ENCODE data around the gene DLGAP4.

The DLGAP4 gene

DNA sequence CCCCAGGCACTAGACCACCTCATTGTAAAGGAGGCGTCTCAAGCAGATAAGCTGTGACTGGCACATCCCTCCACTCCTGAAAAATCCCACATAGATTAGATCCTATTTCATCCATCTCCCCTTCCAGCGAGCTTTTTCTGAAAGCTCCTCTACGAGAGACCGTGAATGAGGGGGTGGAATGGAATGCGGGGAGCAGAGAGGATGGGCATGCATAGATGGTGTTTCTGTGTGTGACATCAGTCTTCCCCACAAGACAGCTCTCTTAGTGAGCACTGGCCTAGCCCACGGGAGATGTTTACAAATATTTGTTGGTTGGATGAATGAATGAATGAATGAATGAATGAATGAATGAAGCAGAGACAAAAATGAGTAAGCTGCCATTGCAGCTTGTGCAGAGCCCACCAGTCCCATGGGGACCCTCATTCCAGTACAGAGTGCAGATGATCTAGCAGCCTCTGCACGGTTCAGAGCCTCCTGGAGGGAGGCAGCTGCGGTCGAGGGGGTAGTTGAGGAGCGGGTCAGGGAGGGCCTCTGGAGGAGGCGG is 98.4 kb downstream of the DLGAP4 start:
- no peak for DNase-seq (ENCODE audit: low read depth in 2 of 2)

DNA sequence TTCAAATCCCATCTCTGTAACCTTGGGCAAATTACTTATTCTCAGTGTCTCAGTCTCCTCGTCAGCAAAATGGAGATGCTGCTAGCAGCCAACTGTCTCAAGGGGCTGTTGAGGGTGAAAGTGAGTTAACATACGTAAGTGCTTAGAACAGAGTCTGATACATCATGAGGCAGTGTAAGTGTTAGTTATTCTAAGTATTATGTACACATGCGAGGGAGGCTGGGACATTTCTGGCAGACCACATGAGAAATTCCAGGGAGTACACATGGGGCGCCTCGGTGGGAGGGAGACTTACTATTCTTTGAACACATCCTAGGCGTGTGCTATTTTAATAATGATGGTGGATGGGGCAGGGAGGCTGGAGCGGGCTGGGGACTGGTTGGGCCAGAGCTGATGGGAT is 99.1 kb downstream of the DLGAP4 start:
- DNase-seq (ENCODE audit: low read depth in 2 of 2), result no peak

DNA sequence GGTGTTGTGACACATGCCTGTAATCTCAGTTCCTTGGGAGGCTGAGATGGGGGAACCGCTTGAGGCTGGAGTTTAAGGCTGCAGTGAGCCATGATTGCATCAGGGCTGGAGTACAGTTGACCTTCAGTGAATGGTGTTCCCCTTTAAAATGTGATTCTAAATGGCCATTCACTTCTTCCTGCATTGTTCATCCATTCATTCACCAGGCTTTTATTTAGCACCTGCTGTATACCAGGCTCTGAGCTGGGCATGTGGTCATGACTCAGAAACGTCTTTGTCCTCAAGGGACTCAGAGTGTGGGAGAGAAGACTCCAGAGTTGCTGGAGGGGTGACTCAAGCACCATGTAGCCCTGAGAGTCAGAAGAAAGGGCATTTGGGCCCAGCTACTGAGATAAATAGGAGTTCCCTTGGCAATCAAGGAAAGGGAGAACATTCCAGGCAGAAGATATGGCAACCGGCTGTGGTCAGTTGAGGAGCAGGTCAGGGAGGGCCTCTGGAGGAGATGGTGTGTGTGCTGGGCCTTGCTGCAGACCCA is 101.1 kb downstream of the DLGAP4 start:
- DNase-seq (ENCODE audit: low read depth in 2 of 2), result no peak

DNA sequence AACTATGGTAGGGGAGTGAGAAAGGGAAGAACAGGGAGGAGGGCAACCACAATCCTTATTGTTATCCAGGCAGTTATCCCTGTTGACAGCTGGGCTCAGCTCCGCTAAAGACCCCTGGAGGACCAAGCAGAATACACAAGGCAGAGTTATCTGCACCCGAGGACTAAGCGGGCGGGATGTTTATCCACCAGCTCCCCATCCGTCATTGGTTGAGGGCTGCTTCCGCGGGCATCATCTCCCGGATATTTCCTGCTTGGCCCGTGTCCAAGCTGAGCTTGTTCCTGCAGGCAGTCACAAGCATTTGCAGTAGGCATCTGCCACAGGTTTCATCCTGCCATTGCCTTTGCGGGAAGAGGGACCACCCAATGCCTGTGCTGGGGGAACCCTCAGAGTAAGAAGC is 102.1 kb downstream of the DLGAP4 start:
- DNase-seq (ENCODE audit: low read depth in 2 of 2), result no peak

DNA sequence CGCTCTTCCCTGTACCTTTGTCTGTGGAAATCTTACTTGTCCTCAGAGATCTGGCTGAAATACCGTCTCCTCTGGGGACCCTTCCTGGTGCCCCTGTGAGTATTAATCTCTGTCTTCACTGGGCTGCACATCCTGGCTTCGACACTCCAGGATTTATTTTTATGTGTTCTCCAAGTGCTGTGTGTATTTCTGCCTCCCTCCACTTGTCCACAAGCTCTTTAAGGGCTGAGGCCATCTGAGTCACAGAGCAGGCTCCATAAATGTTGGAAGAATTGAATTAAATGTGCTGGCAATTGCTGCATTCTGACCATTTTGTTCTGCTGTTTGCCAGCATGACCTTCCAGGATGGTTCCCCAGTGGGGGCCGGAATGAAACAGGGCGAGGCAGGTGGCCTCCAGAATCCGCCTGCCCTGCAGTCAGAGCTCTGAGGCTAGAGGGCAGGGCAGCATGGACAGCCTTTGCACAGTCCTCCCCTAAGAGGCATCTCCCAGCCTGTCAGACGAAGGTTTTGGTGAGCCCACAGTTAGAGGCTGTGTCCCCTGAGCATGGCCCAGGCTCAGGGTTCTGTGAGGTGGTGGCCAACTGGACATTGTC is 105.8 kb downstream of the DLGAP4 start:
- no peak for DNase-seq (ENCODE audit: low read depth in 2 of 2)

DNA sequence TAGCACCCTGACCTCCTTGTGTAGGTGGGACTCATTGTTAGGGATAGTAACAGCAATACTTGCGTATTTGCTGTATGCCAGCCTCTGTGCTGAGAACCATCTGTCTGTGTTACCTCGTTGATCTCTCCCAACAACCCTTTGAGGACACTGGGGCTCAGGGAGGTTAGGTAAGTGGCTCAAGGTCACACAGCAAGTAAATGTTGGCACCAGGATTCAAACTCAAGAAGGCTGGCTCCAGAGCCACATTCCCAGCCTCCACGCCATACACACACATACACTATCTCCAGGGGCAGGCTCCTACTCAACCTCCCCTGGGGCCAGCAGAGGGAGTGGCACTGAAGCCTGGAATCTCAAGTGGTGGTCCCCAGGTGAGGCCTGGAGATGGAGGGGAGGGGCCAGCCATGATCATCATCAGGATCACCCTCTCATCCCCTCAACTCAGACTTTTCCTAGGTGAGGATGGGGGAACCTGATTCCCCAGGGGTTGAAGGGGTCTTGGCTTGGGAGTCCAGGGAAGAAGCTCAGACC is 109.4 kb downstream of the DLGAP4 start:
- DNase-seq (ENCODE audit: low read depth in 2 of 2), result no peak

DNA sequence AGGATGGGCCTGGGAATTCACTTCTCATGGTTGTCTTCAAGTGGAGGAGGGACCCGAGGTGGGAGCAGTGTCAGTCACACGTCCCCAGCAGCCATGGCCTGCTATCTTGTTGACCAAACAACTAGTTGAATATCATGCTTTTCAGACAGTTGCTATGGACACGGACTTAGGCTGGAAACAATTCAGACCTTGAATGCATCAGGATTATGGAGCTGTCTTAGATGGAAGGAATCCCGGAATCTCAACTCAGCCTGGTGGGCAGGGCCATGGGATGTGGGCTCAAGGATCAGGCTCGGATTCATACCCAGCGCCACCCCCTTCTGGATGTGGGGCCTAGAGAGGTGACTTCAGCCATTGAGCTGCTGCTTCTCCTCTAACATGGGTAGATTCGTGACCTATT is 112.6 kb downstream of the DLGAP4 start:
- no peak for DNase-seq (ENCODE audit: low read depth in 2 of 2)

DNA sequence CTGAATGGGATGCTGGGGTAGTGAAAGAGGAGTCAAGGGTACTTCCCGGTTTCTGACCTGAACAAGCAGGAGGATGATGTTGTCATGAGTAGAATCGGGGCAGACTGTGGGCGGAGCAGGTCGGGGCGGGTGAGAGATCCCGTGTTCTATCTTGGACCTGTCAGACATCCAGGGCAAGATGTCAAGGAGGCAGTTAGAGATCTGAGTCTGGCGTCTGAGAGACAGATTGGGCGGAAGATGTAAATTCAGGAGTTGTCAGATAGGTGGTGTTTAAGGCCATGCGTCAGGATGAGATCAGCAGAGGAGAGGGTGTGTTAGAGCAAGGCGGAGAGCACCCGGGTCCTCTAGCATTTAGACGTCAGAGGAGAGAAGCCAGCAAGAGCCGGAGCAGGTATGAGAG is 115.5 kb downstream of the DLGAP4 start:
- DNase-seq (ENCODE audit: low read depth in 2 of 2), result no peak

DNA sequence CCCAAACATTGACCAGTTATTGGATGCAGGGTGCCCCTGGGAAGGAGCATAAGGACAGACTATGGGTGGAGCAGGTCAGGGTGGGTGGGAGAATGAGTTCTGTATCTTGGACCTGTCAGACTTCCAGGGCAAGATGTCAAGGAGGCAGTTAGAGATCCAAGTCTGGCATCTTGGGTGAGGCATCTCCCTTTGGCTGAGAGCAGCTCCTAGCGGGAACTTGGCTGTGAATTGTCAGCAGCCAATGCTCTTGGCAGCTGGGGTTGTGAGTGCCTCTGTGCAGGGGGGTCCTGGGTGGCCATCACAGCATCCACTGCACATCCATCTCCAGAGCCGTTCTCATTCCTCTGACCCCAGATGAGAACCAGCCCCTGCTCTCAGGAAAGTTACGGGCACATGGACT is 118.2 kb downstream of the DLGAP4 start:
- DNase-seq (ENCODE audit: low read depth in 2 of 2), result no peak

DNA sequence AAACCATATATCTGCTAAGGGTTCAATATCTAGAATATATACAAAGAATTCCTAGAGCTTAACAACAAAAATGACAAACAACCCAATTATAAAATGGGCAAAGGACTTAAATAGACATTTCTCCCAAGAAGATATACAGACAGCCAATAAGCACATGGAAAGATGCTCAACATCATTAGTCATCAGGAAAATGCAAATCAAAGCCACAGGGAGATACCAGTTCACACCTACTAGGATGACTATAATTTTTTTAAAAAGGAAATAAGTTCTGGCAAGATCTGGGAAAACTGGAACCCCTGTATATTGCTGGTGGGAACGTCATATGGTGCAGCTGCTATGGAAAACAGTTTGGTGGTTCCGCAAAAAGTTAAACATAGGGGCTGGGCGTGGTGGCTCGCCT is 119.0 kb downstream of the DLGAP4 start:
- DNase-seq (ENCODE audit: low read depth in 2 of 2), result no peak

DNA sequence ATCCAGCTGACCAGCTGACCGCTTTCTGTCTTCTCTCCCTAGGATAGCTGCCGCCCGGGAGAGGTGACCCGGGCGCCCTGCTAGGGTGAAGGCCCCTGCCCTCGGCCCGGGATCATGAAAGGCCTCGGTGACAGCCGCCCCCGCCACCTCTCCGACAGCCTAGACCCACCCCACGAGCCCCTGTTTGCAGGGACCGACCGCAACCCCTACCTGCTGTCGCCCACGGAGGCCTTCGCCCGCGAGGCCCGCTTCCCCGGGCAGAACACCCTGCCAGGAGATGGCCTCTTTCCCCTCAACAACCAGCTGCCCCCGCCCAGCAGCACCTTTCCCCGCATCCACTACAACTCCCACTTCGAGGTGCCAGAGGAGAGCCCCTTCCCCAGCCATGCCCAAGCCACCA is 125.5 kb downstream of the DLGAP4 start:
- no peak for DNase-seq (ENCODE audit: low read depth in 2 of 2)

DNA sequence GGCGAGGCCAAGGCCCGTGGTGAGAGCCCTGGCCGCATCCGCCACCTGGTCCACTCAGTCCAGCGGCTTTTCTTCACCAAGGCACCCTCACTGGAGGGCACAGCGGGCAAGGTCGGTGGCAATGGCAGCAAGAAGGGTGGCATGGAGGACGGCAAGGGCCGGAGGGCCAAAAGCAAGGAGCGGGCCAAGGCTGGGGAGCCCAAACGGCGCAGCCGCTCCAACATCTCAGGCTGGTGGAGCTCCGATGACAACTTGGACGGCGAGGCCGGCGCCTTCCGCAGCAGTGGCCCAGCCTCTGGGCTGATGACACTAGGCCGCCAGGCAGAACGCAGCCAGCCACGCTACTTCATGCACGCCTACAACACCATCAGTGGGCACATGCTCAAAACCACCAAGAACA is 126.0 kb downstream of the DLGAP4 start:
- no peak for DNase-seq (ENCODE audit: low read depth in 2 of 2)

DNA sequence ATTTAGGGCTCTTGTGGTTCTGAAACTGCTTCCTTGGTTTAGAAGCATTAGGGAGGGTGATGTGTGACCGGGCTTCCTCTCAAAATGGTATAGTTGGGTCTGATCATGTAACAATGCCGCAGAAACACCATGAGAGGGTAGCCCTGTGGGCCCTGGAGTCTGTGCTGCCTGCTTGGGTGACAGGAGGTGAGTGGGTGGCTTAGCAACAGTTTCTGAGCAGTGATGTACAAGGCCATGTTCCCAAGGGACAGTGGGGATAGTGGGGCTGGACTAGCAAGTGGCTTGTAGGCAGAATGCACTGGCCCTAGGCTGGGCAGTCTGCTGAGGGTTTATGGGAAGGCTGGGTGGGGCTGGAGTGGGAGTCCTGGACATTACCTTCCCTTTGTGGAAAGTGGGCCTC is 128.2 kb downstream of the DLGAP4 start:
- DNase-seq (ENCODE audit: low read depth in 2 of 2), result no peak

DNA sequence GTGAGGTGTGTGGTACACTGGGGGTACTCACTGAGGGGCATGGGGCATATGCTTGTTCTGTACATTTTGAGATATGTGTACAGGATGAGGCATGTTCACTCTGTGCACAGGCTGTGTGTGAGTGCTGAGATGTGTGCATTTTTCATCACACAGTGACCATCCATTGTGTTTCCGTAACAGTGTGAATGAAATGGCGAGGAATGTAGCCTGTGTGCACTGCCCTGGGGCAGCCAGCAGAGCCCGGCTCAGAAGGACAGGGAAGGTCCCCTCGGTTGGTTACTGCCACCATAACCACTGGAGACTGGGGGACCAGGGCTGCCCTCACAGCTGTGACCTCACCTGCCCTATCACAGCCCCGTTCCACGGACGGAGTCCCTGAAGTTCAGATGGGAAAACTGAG is 129.0 kb downstream of the DLGAP4 start:
- no peak for DNase-seq (ENCODE audit: low read depth in 2 of 2)

DNA sequence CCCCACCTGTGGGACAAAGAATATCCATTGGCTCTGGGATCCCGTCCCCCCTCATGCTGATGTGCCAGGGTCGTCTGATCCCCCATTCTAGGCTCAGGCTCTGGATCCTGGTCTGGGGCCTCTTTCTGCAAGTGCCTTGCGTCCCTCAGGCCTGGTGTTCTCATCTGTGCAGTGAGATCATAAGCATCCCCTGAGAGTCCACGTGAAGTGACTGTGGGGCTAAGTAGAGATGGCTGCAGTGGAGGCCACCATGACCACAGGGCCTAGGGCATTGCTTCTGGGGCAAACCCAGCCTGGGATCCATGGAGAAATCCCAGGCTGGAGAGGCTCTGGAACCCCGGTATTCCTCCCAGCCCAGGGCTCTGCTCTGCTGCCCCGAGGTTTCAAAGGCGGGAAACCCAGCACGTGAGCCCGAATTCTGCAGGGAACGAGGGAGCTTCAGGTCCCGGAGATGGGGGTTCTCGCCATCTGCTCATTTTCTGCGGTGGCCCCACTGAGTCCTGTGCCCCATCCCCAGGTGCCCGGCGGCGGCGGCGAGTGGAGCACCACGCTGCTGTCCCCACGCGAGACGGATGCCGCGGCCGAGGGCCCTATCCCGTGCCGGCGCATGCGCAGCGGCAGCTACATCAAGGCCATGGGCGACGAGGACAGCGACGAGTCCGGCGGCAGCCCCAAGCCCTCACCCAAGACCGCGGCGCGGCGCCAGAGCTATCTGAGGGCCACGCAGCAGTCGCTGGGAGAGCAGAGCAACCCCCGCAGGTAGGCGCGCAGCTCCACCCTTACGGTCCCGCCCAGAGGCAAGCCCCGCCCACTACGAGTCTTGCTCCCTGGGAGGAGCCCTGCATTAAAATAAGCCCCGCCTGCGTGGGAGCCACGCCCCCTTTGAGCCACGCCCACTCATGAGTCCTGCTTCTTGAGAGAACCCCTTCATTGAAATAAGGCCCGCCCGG is 129.7 kb downstream of the DLGAP4 start:
- peak; percentile 75 to 80 for DNase-seq (ENCODE audit: low read depth in 2 of 2)

DNA sequence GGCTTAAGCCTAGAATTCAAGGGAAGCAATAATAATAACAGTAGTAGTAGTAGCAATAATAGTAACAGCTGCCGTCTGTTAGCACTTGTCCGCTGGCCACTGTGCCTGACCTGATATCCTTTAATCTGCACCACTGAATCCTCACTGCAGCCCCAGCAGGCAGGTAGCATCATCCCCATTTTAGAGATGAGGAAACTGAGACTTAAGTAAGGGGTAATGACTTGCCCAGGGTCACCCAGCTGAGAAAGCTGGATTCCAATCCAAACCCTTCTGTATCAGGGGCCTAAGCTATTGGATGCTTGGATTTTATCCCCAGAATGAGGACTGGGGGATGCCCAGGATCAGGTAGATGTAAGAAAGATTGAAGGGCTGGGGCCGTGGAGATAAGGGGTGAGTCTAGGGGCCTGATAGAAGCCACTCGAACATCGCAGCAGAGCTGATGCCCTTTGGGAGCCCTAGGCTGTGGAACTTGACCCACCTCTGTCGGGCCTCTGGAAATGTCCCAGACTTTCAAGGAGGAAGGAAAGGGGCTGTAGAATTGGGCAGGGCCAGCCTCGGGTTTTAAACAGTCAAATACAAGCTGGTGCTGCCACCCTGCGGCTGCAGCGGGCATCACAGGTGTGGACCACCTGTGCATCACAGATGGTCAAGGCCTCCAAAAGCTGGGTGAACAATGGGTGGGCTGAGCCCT is 133.0 kb downstream of the DLGAP4 start:
- DNase-seq (ENCODE audit: low read depth in 2 of 2), result peak; percentile 33 to 44

DNA sequence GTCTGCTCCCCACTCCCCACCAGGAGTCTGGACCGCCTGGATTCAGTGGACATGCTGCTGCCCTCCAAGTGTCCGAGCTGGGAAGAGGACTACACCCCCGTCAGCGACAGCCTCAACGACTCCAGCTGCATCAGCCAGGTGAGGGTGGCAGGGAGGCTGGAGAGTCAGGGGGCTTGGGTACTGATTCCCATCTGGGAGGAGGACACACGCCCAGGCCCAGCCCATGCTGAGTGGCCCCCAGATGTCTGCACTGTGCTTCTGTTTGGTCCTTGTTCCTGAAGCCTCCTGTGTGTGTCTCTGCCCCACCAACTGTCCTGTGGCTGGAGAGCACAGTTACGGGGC is 133.6 kb downstream of the DLGAP4 start:
- DNase-seq (ENCODE audit: low read depth in 2 of 2), result no peak

DNA sequence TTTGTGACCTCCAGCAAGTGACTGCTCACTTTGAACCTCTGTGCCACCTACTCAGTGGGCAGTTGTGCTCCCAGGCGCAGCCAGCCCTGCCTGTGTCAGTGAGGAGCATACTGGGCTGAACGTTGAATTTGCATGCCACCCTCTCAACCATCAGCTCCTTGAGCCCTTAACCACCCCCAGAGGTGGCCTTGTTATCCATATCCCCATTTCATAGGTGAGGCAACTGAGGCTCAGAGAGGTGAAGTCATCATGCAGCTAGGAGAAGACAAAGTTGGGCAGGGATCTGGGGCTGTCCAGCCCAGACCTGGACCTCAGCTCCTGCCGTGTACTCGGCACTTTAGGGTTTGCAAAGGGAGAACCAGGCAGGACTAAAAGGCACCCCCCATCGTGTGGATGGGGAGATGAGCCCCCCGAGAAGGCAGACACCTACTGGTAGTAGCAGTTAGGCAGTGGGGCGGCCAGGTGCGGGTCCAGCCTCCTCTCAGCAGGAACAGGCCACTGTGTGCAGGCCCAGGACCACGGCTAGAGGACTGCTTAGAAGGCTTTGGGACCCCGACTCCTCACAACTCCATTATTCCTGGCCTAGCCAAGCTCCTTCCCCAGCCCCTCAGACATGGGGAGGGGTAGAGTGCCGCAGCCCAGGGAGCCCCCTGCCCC is 134.4 kb downstream of the DLGAP4 start:
- DNase-seq (ENCODE audit: low read depth in 2 of 2), result no peak

DNA sequence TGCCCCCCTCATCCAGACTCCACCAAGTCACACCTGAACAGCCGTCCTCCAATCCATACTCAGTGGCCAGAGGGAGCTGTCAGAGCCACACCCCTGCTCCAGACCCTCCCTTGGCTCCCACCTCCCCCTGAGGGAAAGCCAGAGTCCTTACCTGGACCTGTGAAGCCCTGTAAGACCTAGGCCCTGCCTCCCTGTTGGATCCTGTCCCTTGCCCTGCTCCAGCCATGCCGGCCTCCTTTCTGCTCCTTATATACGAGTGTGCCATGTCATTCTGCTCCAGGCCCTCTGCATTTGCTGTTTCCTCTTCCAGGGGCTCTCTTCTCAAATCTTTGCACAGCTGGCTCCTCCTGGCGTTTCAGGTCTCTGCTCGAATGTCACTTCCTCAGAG is 134.9 kb downstream of the DLGAP4 start:
- no peak for DNase-seq (ENCODE audit: low read depth in 2 of 2)

DNA sequence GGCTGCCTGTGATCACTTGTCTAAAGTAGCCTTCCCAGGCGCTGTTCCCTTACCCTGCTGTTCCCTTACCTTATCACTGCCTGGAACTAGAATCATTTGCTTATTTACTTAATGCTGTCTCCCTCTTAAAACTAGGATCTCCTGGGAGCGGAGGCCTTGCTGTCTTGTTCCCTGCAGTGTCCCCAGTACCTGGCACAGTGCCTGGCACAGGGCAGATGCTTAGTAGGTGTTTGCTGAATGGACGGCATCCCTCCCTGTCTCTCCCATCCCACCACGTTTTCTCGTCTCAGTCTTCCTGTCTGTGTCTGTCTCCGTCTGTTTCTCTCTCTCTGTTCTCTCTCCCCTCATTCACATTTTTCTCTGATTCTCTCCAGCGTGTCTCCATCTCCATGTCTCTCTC is 135.3 kb downstream of the DLGAP4 start:
- DNase-seq (ENCODE audit: low read depth in 2 of 2), result no peak

DNA sequence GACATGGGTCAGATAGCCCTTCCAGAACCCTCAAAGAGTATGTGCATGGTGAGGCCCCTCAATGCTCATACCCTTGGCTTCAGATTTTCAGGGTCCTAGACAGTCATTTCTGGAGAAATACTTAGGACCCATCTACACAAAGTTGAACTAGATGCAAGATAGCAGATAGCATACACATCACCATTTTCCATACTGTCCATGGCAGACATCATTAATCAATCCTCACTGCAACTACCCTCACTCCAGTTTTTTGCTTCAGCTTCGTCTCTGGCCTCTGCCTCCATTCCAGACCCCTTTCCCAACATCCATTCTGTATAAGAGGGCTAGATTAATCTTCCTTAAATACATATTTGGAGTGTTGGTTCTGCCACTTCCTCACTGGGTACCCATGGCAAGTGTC is 139.7 kb downstream of the DLGAP4 start:
- no peak for DNase-seq (ENCODE audit: low read depth in 2 of 2)

DNA sequence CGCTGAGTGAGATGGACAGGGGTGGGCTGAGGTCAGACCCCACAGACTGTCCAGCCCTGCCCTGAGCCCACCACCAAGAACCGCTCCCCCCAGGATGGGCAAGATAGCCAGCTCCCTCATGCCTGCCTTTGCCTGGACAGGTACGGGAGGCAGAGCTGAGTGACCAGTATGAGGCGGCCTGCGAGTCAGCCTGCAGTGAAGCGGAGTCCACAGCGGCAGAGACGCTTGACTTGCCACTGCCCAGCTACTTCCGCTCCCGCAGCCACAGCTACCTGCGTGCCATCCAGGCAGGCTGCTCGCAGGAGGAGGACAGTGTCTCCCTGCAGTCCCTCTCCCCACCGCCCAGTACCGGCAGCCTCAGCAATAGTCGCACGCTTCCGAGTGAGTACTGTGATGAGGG is 140.4 kb downstream of the DLGAP4 start:
- no peak for DNase-seq (ENCODE audit: low read depth in 2 of 2)
